Liver (tissue), 9 donors: Measurements from ENCODE around the gene BEST1. TPM values are rescaled to one million over a fixed set of nuclear protein-coding genes. Genes with fewer than 3 reads are reported as not detected.

Source experiments
- DNase-seq: peaks from one replicate; pipeline ENCODE4 v3.0.0-alpha.2; 2017; ENCODE audit warnings: low spot score
- H3K27ac ChIP-seq, 2 donors: one replicate each; pipeline ENCODE4 v1.7.0; 2013; ENCODE audit warnings: inconsistent platforms in 2 of 2, low read length in 2 of 2, control low read depth in 1 of 2, low read depth in 1 of 2, mild to moderate bottlenecking in 1 of 2
- H3K27me3 ChIP-seq, 4 donors: one replicate each; pipeline versions ENCODE4 v1.6.1 to v1.7.0; 2013; ENCODE audit warnings: low read length in 3 of 4, inconsistent platforms in 1 of 4, mild to moderate bottlenecking in 1 of 4, moderate library complexity in 1 of 4; ENCODE audit not compliant: control insufficient read depth in 4 of 4, insufficient read depth in 4 of 4
- H3K36me3 ChIP-seq, 4 donors: one replicate each; pipeline versions ENCODE4 v1.6.1 to v1.7.0; 2013; ENCODE audit warnings: low read length in 3 of 4, mild to moderate bottlenecking in 3 of 4, low read depth in 1 of 4, moderate library complexity in 1 of 4; ENCODE audit not compliant: control insufficient read depth in 4 of 4, insufficient read depth in 3 of 4
- H3K4me1 ChIP-seq, 4 donors: one replicate each; pipeline versions ENCODE4 v1.6.1 to v1.7.0; 2013; ENCODE audit warnings: low read length in 3 of 4, mild to moderate bottlenecking in 3 of 4, moderate library complexity in 1 of 4; ENCODE audit not compliant: control insufficient read depth in 4 of 4, insufficient read depth in 4 of 4
- H3K4me3 ChIP-seq, 3 donors: one replicate each; pipeline versions ENCODE4 v1.6.1 to v1.7.0; 2013; ENCODE audit warnings: low read length in 3 of 3, control low read depth in 1 of 3, low read depth in 1 of 3, mild to moderate bottlenecking in 1 of 3
- H3K9ac ChIP-seq, 2 donors: one replicate each; pipeline ENCODE4 v1.7.0; 2013; ENCODE audit warnings: low read length in 2 of 2, mild to moderate bottlenecking in 2 of 2, moderate library complexity in 2 of 2, control low read depth in 1 of 2, low read depth in 1 of 2
- H3K9me3 ChIP-seq, 4 donors: one replicate each; pipeline versions ENCODE4 v1.6.1 to v1.7.0; 2013; ENCODE audit warnings: low read length in 3 of 4; ENCODE audit not compliant: control insufficient read depth in 4 of 4
- ATF3 ChIP-seq: IDR thresholded peaks from 2 replicates; pipeline ENCODE4 v1.6.1; 2016; ENCODE audit warnings: antibody characterized with exemption
- FOXA1 ChIP-seq: IDR thresholded peaks from 2 replicates; pipeline ENCODE4 v1.6.1; 2016; ENCODE audit warnings: antibody characterized with exemption
- FOXA2 ChIP-seq: IDR thresholded peaks from 2 replicates; pipeline ENCODE4 v1.6.1; 2016; ENCODE audit warnings: antibody characterized with exemption
- HNF4G ChIP-seq: IDR thresholded peaks from 2 replicates; pipeline ENCODE4 v1.6.1; 2016; ENCODE audit warnings: antibody characterized with exemption
- NR2F2 ChIP-seq: IDR thresholded peaks from 2 replicates; pipeline ENCODE4 v1.6.1; 2016; ENCODE audit warnings: antibody characterized with exemption
- RAD21 ChIP-seq, 2 donors: IDR thresholded peaks; 2 replicates each; pipeline ENCODE4 v1.6.1; 2016; ENCODE audit warnings: antibody characterized with exemption in 2 of 2, mild to moderate bottlenecking in 2 of 2
- SP1 ChIP-seq: IDR thresholded peaks from 2 replicates; pipeline ENCODE4 v1.6.1; 2018; ENCODE audit warnings: antibody characterized with exemption, mild to moderate bottlenecking
- TAF1 ChIP-seq: conservative IDR thresholded peaks from 2 replicates; pipeline ENCODE4 v1.6.1; 2016; ENCODE audit warnings: antibody characterized with exemption, mild to moderate bottlenecking
- YY1 ChIP-seq: IDR thresholded peaks from 2 replicates; pipeline ENCODE4 v1.6.1; 2016; ENCODE audit warnings: antibody characterized with exemption, mild to moderate bottlenecking
- ZBTB33 ChIP-seq: IDR thresholded peaks from 2 replicates; pipeline ENCODE4 v1.6.1; 2016; ENCODE audit warnings: antibody characterized with exemption
- WGBS: extraction: QIAGEN DNeasy Blood & Tissue Kit; methylation state at CpG from one replicate; pipeline ENCODE4 v1.1.7; 2013; 5-methylcytosine and 5-hydroxymethylcytosine counted together
- polyA plus RNA-seq, 2 donors: library from polyadenylated mRNA; stranded (reverse) in 1 of 2; unstranded in 1 of 2; fragments of 200-250 nt in 1 of 2; fragments of >200 nt in 1 of 2; fragmentation: Nextera tagmentation in 1 of 2; extraction: Ambion mirVana in 1 of 2; gene quantifications; one replicate each; pipeline versions ENCODE4 v1.2.1 to v1.2.3, GENCODE V29; 2013 to 2015
- total RNA-seq, 2 donors: library from RNA; depleted of rRNA; stranded (reverse); fragments of >200 nt; gene quantifications; one replicate each; pipeline ENCODE4 v1.2.3, GENCODE V29; 2014
- TF ChIP-seq, protein P1 (sequence below): IDR thresholded peaks from 2 replicates; pipeline ENCODE4 v1.6.1; 2016; ENCODE audit warnings: antibody characterized with exemption, mild to moderate bottlenecking
- TF ChIP-seq, protein P2 (sequence below): fragments of 150-350 bp; IDR thresholded peaks from 2 replicates; pipeline ENCODE4 v1.5.1; 2017; ENCODE audit warnings: improper control_type of control experiment, low read depth, low read length; ENCODE audit not compliant: missing input control
- donor health status: healthy.
- donor health status: healthy.
- donor health status: healthy.
- donor health status: healthy.
- donor health status: healthy.

BEST1 gene
- total and polyA plus RNA-seq, 4 donors = 0.22 to 1.6 (median 1.1) TPM

DNA sequence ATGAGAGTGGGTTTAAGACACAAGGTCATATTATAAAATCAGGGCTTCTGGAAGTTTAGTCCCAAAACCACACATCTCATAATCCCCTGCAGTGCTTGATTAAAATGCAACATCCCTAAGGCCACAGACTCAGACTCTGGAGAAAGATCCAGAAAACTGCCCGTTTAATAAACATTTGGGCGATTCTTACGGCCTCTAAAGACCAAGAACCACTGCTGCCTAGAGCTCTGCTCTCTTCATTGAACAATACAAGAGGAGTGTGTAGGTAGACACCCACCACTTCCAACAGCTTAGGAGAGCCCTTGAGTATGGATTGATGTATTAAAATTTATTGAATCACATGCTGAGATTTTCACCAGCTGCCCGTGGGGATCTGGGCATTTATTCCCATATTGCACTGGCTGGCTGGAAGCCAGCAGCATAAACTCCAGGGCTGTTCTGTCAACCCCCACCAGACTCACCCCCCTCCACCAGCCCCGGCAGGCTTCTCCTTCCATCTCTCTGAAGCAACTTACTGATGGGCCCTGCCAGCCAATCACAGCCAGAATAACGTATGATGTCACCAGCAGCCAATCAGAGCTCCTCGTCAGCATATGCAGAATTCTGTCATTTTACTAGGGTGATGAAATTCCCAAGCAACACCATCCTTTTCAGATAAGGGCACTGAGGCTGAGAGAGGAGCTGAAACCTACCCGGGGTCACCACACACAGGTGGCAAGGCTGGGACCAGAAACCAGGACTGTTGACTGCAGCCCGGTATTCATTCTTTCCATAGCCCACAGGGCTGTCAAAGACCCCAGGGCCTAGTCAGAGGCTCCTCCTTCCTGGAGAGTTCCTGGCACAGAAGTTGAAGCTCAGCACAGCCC, 749 bp upstream of the BEST1 start:
- 59% methylated on average over 9 of the region's 9 CpGs for WGBS
- no peak for DNase-seq
- peaks cover 0 to 2% (median 0%) of the 10 kb centered on the region in 4 donors for H3K4me1 ChIP-seq
- no peak overlapping the region for H3K4me3 ChIP-seq
- TF ChIP-seq FOXA1 = no peak
- TF ChIP-seq SP1 = no peak
- TF ChIP-seq, protein P1, sequence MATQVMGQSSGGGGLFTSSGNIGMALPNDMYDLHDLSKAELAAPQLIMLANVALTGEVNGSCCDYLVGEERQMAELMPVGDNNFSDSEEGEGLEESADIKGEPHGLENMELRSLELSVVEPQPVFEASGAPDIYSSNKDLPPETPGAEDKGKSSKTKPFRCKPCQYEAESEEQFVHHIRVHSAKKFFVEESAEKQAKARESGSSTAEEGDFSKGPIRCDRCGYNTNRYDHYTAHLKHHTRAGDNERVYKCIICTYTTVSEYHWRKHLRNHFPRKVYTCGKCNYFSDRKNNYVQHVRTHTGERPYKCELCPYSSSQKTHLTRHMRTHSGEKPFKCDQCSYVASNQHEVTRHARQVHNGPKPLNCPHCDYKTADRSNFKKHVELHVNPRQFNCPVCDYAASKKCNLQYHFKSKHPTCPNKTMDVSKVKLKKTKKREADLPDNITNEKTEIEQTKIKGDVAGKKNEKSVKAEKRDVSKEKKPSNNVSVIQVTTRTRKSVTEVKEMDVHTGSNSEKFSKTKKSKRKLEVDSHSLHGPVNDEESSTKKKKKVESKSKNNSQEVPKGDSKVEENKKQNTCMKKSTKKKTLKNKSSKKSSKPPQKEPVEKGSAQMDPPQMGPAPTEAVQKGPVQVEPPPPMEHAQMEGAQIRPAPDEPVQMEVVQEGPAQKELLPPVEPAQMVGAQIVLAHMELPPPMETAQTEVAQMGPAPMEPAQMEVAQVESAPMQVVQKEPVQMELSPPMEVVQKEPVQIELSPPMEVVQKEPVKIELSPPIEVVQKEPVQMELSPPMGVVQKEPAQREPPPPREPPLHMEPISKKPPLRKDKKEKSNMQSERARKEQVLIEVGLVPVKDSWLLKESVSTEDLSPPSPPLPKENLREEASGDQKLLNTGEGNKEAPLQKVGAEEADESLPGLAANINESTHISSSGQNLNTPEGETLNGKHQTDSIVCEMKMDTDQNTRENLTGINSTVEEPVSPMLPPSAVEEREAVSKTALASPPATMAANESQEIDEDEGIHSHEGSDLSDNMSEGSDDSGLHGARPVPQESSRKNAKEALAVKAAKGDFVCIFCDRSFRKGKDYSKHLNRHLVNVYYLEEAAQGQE = no peak
- TF ChIP-seq, protein P2, sequence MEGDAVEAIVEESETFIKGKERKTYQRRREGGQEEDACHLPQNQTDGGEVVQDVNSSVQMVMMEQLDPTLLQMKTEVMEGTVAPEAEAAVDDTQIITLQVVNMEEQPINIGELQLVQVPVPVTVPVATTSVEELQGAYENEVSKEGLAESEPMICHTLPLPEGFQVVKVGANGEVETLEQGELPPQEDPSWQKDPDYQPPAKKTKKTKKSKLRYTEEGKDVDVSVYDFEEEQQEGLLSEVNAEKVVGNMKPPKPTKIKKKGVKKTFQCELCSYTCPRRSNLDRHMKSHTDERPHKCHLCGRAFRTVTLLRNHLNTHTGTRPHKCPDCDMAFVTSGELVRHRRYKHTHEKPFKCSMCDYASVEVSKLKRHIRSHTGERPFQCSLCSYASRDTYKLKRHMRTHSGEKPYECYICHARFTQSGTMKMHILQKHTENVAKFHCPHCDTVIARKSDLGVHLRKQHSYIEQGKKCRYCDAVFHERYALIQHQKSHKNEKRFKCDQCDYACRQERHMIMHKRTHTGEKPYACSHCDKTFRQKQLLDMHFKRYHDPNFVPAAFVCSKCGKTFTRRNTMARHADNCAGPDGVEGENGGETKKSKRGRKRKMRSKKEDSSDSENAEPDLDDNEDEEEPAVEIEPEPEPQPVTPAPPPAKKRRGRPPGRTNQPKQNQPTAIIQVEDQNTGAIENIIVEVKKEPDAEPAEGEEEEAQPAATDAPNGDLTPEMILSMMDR = no peak
- TF ChIP-seq YY1 = no peak
- no peak overlapping the region for H3K27ac ChIP-seq
- H3K27me3 ChIP-seq = no peaks in the 10 kb centered on the region
- H3K36me3 ChIP-seq = no peaks in the 10 kb centered on the region
- H3K9me3 ChIP-seq = no peaks in the 10 kb centered on the region
- H3K9ac ChIP-seq = no peak overlapping the region

- WGBS = 96% methylated on average over 11 of the region's 11 CpGs
- Histone ChIP-seq H3K27me3 (no peaks in the 10 kb centered on the region), H3K9ac (no peak overlapping the region), H3K4me1 (peaks cover 0 to 8% (median 6%) of the 10 kb centered on the region in 4 donors), H3K36me3 (no peaks in the 10 kb centered on the region), H3K4me3 (no peak overlapping the region), H3K27ac (no peak overlapping the region), H3K9me3 (no peaks in the 10 kb centered on the region)
- no peak for TF ChIP-seq RAD21 (IDR thresholded peaks at IDR 0.05)
- no peak for TF ChIP-seq HNF4G
- no peak for TF ChIP-seq ATF3
- TF ChIP-seq SP1 = no peak
- TF ChIP-seq ZBTB33 = no peak
- TF ChIP-seq TAF1 = no peak
- TF ChIP-seq FOXA2 = no peak
- no peak for TF ChIP-seq NR2F2
- DNase-seq = no peak
These were observed 1.5 kb downstream of the BEST1 start for GRCh38 chr11:61951484-61952135.
